Neural progenitor cell (in vitro differentiated cells): ENCODE measurements around the gene CCNT1. TPM values are rescaled to one million over a fixed set of nuclear protein-coding genes. Genes with fewer than 3 reads are reported as not detected.

Source experiments
- DNase-seq: peaks from one replicate; pipeline ENCODE4 v3.0.0-alpha.2; 2016; ENCODE audit warnings: low spot score
- H2AFZ ChIP-seq: fragments of 200-600 bp; sonication (generic); replicated peaks from 2 replicates; pipeline ENCODE4 v1.6.1; 2016; ENCODE audit warnings: antibody characterized with exemption
- H3F3A ChIP-seq: fragments of 200-600 bp; sonication (generic); 2 replicates; pipeline ENCODE4 v1.6.1; 2016; ENCODE audit warnings: antibody characterized with exemption, low read depth
- H3K27ac ChIP-seq: fragments of 200-600 bp; sonication (generic); 2 replicates; pipeline ENCODE4 v1.5.1; 2016; ENCODE audit warnings: mild to moderate bottlenecking
- H3K27me3 ChIP-seq: fragments of 200-600 bp; sonication (generic); 2 replicates; pipeline ENCODE4 v1.6.1; 2016; ENCODE audit warnings: mild to moderate bottlenecking, moderate library complexity
- H3K36me3 ChIP-seq: fragments of 200-600 bp; sonication (generic); 2 replicates; pipeline ENCODE4 v1.5.1; 2016
- H3K4me1 ChIP-seq: fragments of 200-600 bp; sonication (generic); 2 replicates; pipeline ENCODE4 v1.6.1; 2016; ENCODE audit warnings: mixed run types
- H3K4me2 ChIP-seq: fragments of 200-600 bp; sonication (generic); 2 replicates; pipeline ENCODE4 v1.6.1; 2016
- H3K4me3 ChIP-seq: fragments of 200-600 bp; sonication (generic); 2 replicates; pipeline ENCODE4 v1.5.1; 2016
- H3K79me2 ChIP-seq: fragments of 200-600 bp; sonication (generic); 2 replicates; pipeline ENCODE4 v1.6.1; 2016; ENCODE audit warnings: low read depth
- H3K9ac ChIP-seq: fragments of 200-600 bp; sonication (generic); 2 replicates; pipeline ENCODE4 v1.6.1; 2016
- H3K9me3 ChIP-seq: fragments of 200-600 bp; sonication (generic); 2 replicates; pipeline ENCODE4 v1.5.1; 2016; ENCODE audit warnings: low read depth
- H4K20me1 ChIP-seq: fragments of 200-600 bp; sonication (generic); 2 replicates; pipeline ENCODE4 v1.6.1; 2016; ENCODE audit warnings: low read depth
- H3K27ac Mint-ChIP-seq: 3 replicates; pipeline ENCODE4 v1.8.0; 2021; ENCODE audit warnings: mixed read lengths
- H3K27me3 Mint-ChIP-seq: 2 replicates; pipeline ENCODE4 v1.8.0; 2022; ENCODE audit warnings: low read depth, mild to moderate bottlenecking, inconsistent platforms, moderate library complexity, mixed read lengths; ENCODE audit not compliant: insufficient read depth
- H3K36me3 Mint-ChIP-seq: 3 replicates; pipeline ENCODE4 v1.8.0; 2021; ENCODE audit warnings: mixed read lengths
- H3K4me1 Mint-ChIP-seq: 3 replicates; pipeline ENCODE4 v1.8.0; 2021; ENCODE audit warnings: mixed read lengths
- H3K4me3 Mint-ChIP-seq: 3 replicates; pipeline ENCODE4 v1.8.0; 2021; ENCODE audit warnings: mild to moderate bottlenecking, moderate library complexity, mixed read lengths
- H3K9me3 Mint-ChIP-seq: 3 replicates; pipeline ENCODE4 v1.8.0; 2020; ENCODE audit warnings: mixed read lengths
- EZH2 ChIP-seq: fragments of 200-600 bp; sonication (generic); IDR thresholded peaks from 2 replicates; pipeline ENCODE4 v1.6.1; 2017; ENCODE audit warnings: antibody characterized with exemption, mild to moderate bottlenecking, moderate library complexity
- EZH2phosphoT487 ChIP-seq: fragments of 200-600 bp; sonication (generic); IDR thresholded peaks from 2 replicates; pipeline ENCODE4 v1.6.1; 2017; ENCODE audit warnings: antibody characterized with exemption
- total RNA-seq: library from RNA; depleted of rRNA; stranded (reverse); fragments of >200 nt; gene quantifications from 2 replicates; pipeline ENCODE4 v1.2.3, GENCODE V29; 2015; ENCODE audit warnings: low replicate concordance
- TF ChIP-seq, protein P1 (sequence below): fragments of 200-600 bp; sonication (generic); IDR thresholded peaks from 2 replicates; pipeline ENCODE4 v1.5.1; 2017; ENCODE audit warnings: antibody characterized with exemption, mild to moderate bottlenecking

CCNT1 gene
- total RNA-seq, 1 donor from 2014 or later: 64.2 TPM

DNA sequence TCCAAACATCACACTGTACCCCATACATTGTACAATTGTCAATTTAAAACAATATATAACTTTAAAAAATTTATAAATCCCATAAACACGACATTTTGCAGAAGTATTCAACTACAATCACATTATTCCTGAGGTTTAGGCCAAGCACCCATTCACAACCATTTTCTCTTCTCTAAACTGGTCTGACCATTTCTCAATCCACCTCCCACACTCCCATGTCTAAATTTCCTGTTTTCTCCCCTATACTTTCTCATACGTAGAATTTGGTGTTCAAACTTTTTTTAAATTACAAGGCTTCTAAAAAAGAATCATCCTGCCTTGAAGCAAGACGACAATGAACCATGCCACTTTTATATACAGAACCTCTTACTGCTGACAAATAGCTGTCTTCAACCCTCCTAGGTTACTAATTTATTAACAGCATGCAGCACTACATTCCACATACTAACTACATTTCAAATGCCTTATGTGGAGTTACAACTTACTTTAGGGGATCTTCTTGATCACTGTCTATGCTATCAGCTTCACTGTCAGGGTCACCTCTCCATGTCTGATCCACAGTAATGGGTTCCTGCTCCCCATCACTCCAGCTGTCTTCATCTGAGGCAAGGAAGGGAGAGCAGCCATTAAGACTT, 37.8 kb downstream of the CCNT1 start:
- Histone ChIP-seq H3K36me3 (peaks cover 13% of the 10 kb centered on the region), H3K27ac (no peak overlapping the region), H4K20me1 (peaks cover 75% of the 10 kb centered on the region), H3K27me3 (peaks cover 10% of the 10 kb centered on the region), H2AFZ (no peak overlapping the region), H3K79me2 (peaks cover 84% of the 10 kb centered on the region), H3F3A (no peaks in the 10 kb centered on the region), H3K4me2 (peak overlapping the region; percentile 96), H3K9ac (no peak overlapping the region), H3K4me1 (peaks cover 24% of the 10 kb centered on the region), H3K4me3 (peak overlapping the region; percentile 82), H3K9me3 (no peaks in the 10 kb centered on the region)
- DNase-seq: no peak
- TF ChIP-seq EZH2: no peak
- TF ChIP-seq, protein P1, sequence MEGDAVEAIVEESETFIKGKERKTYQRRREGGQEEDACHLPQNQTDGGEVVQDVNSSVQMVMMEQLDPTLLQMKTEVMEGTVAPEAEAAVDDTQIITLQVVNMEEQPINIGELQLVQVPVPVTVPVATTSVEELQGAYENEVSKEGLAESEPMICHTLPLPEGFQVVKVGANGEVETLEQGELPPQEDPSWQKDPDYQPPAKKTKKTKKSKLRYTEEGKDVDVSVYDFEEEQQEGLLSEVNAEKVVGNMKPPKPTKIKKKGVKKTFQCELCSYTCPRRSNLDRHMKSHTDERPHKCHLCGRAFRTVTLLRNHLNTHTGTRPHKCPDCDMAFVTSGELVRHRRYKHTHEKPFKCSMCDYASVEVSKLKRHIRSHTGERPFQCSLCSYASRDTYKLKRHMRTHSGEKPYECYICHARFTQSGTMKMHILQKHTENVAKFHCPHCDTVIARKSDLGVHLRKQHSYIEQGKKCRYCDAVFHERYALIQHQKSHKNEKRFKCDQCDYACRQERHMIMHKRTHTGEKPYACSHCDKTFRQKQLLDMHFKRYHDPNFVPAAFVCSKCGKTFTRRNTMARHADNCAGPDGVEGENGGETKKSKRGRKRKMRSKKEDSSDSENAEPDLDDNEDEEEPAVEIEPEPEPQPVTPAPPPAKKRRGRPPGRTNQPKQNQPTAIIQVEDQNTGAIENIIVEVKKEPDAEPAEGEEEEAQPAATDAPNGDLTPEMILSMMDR: no peak
- no peak for TF ChIP-seq EZH2phosphoT487
- no peaks in the 10 kb centered on the region for H3K27me3 Mint-ChIP-seq
- peak overlapping the region; percentile 78 for H3K4me3 Mint-ChIP-seq
- no peaks in the 10 kb centered on the region for H3K9me3 Mint-ChIP-seq
- H3K27ac Mint-ChIP-seq: no peak overlapping the region
- peaks cover 33% of the 10 kb centered on the region for H3K4me1 Mint-ChIP-seq
- H3K36me3 Mint-ChIP-seq: peaks cover 29% of the 10 kb centered on the region

DNA sequence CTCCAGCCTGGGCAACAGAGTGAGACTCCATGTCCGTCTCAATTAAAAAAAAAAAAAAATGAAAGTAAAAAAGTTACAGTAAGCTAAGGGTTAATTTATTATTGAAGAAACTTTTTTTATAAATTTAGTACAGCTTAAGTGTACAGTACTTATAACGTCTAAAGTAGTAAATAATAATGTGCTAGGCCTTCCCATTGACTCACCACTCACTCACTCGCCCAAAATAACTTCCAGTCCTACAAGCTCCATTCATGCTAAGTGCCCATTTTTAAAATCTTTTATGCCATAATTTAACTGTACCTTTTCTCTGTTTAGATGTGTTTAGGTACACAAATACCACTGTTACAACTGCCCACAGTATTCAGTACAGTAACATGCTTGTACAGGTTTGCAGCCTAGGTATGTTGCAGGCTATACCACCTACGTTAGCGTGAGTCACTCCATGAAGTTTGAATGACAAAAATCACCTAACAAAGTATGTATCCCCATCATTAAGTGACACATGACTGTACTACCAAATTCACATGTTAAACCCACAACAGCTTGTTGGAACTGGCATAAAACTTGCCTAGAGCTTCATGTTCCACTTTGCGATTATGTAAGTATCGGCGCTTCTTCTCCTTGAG, 45.2 kb downstream of the CCNT1 start:
- Histone ChIP-seq H3K4me1 (no peaks in the 10 kb centered on the region), H3K9ac (no peak overlapping the region), H3K4me2 (no peak overlapping the region), H2AFZ (no peak overlapping the region), H3K4me3 (no peak overlapping the region), H3K79me2 (peaks cover 69% of the 10 kb centered on the region), H3K9me3 (no peaks in the 10 kb centered on the region), H3K27ac (no peak overlapping the region), H4K20me1 (peaks cover 62% of the 10 kb centered on the region), H3K36me3 (peaks cover 41% of the 10 kb centered on the region), H3F3A (peaks cover 8% of the 10 kb centered on the region), H3K27me3 (no peaks in the 10 kb centered on the region)
- no peaks in the 10 kb centered on the region for H3K27me3 Mint-ChIP-seq
- no peak for DNase-seq
- TF ChIP-seq, protein P1: no peak
- TF ChIP-seq EZH2phosphoT487: no peak
- no peak for TF ChIP-seq EZH2
- no peaks in the 10 kb centered on the region for H3K4me1 Mint-ChIP-seq
- no peaks in the 10 kb centered on the region for H3K9me3 Mint-ChIP-seq
- H3K4me3 Mint-ChIP-seq: no peak overlapping the region
- H3K36me3 Mint-ChIP-seq: peaks cover 21% of the 10 kb centered on the region
- H3K27ac Mint-ChIP-seq: no peak overlapping the region

- H3K27me3 ChIP-seq: no peaks in the 10 kb centered on the region
- no peak for DNase-seq
- H3K4me1 Mint-ChIP-seq: no peaks in the 10 kb centered on the region
- no peak overlapping the region for H3K27ac ChIP-seq
- peaks cover 52% of the 10 kb centered on the region for H3K79me2 ChIP-seq
- H3K4me3 Mint-ChIP-seq: no peak overlapping the region
- H2AFZ ChIP-seq: no peak overlapping the region
- peaks cover 25% of the 10 kb centered on the region for H3K36me3 Mint-ChIP-seq
- H3K4me3 ChIP-seq: no peak overlapping the region
- no peaks in the 10 kb centered on the region for H3K9me3 ChIP-seq
- H3K4me1 ChIP-seq: no peaks in the 10 kb centered on the region
- H3K4me2 ChIP-seq: no peak overlapping the region
- no peak overlapping the region for H3K27ac Mint-ChIP-seq
- H3F3A ChIP-seq: peaks cover 8% of the 10 kb centered on the region
- H4K20me1 ChIP-seq: peaks cover 38% of the 10 kb centered on the region
- no peak overlapping the region for H3K9ac ChIP-seq
- no peaks in the 10 kb centered on the region for H3K9me3 Mint-ChIP-seq
- H3K36me3 ChIP-seq: peaks cover 46% of the 10 kb centered on the region
- no peaks in the 10 kb centered on the region for H3K27me3 Mint-ChIP-seq
- TF ChIP-seq EZH2phosphoT487 (no peak), EZH2 (no peak)
- TF ChIP-seq, protein P1: no peak
Measured at GRCh38 chr12:48668996-48669395, 47.5 kb downstream of the CCNT1 start.
